T-helper 2 cell treated with Interferon-gamma antibody and Interleukin-4, amounts not matched to agents 5 μg/mL and 100 μg/mL, for 36 hours (primary cell): Measurements from ENCODE around the gene MRPL1.
A peak's percentile ranks its signal among the peaks of the same experiment; 100 is the strongest.

Source experiments
- DNase-seq: peaks from one replicate; pipeline ENCODE4 v3.0.0; 2021; ENCODE audit warnings: low spot score
- H3K27ac Mint-ChIP-seq: one replicate; pipeline ENCODE4 v1.8.0; 2021; ENCODE audit warnings: mild to moderate bottlenecking, mixed read lengths
- H3K27me3 Mint-ChIP-seq: one replicate; pipeline ENCODE4 v1.8.0; 2021; ENCODE audit warnings: low read depth, mixed read lengths
- H3K36me3 Mint-ChIP-seq: one replicate; pipeline ENCODE4 v1.8.0; 2021; ENCODE audit warnings: low read depth, mixed read lengths
- H3K4me1 Mint-ChIP-seq: one replicate; pipeline ENCODE4 v1.8.0; 2021; ENCODE audit warnings: low read depth, mixed read lengths
- H3K4me3 Mint-ChIP-seq: one replicate; pipeline ENCODE4 v1.8.0; 2022; ENCODE audit warnings: mild to moderate bottlenecking, moderate library complexity, mixed read lengths
- H3K9me3 Mint-ChIP-seq: one replicate; pipeline ENCODE4 v1.8.0; 2021; ENCODE audit warnings: mixed read lengths

The MRPL1 gene

GRCh38 chr4:77862478-77863216 lies at the start of gene MRPL1:
TSS of gene MRPL1 (plus strand) at chr4:77862830. CDS start at chr4:77862849, 19 bp downstream.
- Mint-ChIP-seq H3K4me1 (peaks cover 26% of the 10 kb centered on the region), H3K36me3 (peaks cover 14% of the 10 kb centered on the region), H3K27ac (peak within 1 kb of the TSS; percentile 97), H3K4me3 (peak within 1 kb of the TSS; percentile 96), H3K27me3 (peaks cover 3% of the 10 kb centered on the region), H3K9me3 (no peaks in the 10 kb centered on the region)
- peak; percentile 87 for DNase-seq

DNA sequence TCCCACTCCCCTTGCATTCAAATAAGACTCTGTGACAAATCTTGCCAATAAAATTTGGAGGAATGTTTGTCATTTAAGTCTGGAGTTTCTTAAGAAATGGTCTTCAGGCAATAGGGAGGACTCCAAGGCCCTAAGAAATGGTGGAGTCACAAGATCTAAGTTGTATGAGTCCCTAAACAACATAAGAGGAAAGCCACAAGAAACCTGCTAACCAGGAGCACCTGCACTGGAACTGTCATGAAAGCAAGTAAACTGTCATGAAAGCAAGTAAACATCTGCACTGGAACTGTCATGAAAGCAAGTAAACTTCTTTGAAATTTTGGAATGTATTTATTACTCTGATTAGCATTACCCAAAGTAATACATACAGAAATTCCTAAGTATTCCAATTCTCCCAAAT lies 47.0 kb upstream of the MRPL1 start:
- Mint-ChIP-seq H3K4me1 (peaks cover 44% of the 10 kb centered on the region), H3K4me3 (peak overlapping the region; percentile 42), H3K36me3 (peaks cover 38% of the 10 kb centered on the region), H3K27me3 (no peaks in the 10 kb centered on the region), H3K27ac (no peak overlapping the region), H3K9me3 (no peaks in the 10 kb centered on the region)
- no peak for DNase-seq

DNA sequence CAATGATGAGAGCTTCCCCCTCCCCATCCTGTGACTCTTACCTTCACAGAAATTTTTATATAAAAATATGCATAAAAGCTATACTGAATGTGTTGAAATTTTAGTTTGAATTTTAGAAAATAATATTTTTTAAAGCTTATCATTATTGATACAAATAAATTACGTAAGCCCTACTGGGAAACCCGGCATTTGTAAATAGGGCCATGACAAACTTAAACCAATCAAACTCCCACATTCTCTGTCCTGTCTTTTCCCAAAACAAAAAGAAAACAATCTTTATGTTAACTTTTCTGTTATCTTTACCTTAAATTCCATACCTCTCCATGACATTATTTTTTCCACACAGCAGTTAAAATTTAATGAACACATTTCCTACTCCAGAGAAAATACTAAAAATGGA lies 46.1 kb upstream of the MRPL1 start:
- H3K27me3 Mint-ChIP-seq, result no peaks in the 10 kb centered on the region
- H3K27ac Mint-ChIP-seq, result no peak overlapping the region
- peaks cover 45% of the 10 kb centered on the region for H3K4me1 Mint-ChIP-seq
- H3K36me3 Mint-ChIP-seq, result peaks cover 33% of the 10 kb centered on the region
- DNase-seq, result no peak
- H3K9me3 Mint-ChIP-seq, result no peaks in the 10 kb centered on the region
- H3K4me3 Mint-ChIP-seq, result peak overlapping the region; percentile 43

DNA sequence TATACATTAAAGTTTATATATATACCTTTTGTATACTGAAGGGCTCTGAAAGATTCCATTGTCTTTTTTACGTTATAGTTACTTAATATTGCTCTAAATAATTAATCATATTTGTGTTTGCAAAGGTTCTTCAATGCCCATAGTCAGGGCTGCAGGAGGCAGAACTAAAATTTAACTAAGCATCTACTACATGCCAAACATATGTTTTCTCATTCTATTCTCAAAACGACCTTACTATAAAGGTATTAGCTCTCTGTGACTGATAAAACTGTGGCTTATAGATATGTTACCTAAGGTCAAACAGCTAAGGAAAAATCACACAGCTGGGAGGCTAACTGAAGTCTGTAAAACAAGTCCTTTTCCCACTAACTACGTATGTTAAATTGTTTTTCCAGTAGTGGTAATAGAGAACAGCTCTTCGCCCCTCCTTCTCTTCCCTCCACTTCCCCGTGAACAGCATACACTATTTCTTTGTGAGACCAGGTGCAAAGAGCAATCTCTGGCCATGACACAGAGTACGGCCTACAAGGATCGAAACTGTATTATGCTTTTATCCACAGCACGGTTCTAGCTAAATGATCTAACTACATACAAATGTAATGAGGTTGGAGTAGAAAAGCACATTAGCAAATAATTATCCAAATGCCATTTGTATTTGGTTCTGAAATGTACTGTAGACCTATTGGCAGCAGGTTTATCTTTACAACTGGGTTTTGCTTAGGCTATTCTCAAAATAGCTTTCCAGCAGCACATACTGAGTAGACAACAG lies 45.1 kb upstream of the MRPL1 start:
- peak overlapping the region; percentile 99 for H3K4me3 Mint-ChIP-seq
- DNase-seq, result no peak
- H3K36me3 Mint-ChIP-seq, result peaks cover 31% of the 10 kb centered on the region
- no peaks in the 10 kb centered on the region for H3K27me3 Mint-ChIP-seq
- no peaks in the 10 kb centered on the region for H3K9me3 Mint-ChIP-seq
- peak overlapping the region; percentile 96 for H3K27ac Mint-ChIP-seq
- H3K4me1 Mint-ChIP-seq, result peaks cover 53% of the 10 kb centered on the region

DNA sequence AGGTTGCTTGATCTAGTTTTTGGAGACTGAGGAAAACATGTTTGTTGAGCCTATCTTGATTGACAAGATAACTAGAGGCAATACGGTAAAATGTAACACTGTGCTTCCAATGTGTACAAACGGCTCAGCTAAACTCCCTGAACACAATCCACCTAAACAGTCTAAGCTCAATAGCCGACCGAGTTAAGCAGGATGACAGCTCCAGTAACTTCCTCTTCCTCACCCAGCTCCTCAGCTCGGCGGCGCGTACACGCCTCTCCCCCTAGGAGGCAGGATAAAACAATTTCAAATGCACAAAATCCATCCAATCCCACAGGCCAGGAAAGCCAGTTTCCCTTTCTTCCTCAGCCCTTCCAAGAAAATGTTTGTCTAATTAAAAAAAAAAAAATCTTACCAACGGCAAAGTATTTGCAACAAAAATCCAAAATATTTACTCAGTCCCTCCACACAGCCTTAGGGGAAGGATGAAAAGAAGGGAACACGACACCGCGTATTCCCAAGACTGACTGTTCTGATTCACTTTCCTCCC lies 44.5 kb upstream of the MRPL1 start:
- Mint-ChIP-seq H3K9me3 (no peaks in the 10 kb centered on the region), H3K4me3 (peak overlapping the region; percentile 99), H3K36me3 (peaks cover 31% of the 10 kb centered on the region), H3K4me1 (peaks cover 55% of the 10 kb centered on the region), H3K27ac (peak overlapping the region; percentile 96), H3K27me3 (no peaks in the 10 kb centered on the region)
- DNase-seq, result no peak

GRCh38 chr4:77818602-77819403 lies 43.8 kb upstream of the MRPL1 start, which contains the start of gene CNOT6L:
TSS of gene CNOT6L (minus strand) at chr4:77819368. CDS start at chr4:77819308, 60 bp downstream.
- H3K9me3 Mint-ChIP-seq, result no peaks in the 10 kb centered on the region
- no peaks in the 10 kb centered on the region for H3K27me3 Mint-ChIP-seq
- peaks cover 49% of the 10 kb centered on the region for H3K4me1 Mint-ChIP-seq
- peak; percentile 68 for DNase-seq
- peak within 1 kb of the TSS; percentile 99 for H3K4me3 Mint-ChIP-seq
- H3K27ac Mint-ChIP-seq, result peak within 1 kb of the TSS; percentile 100
- peaks cover 25% of the 10 kb centered on the region for H3K36me3 Mint-ChIP-seq

GRCh38 chr4:77819404-77819842 lies 43.2 kb upstream of the MRPL1 start:
- Mint-ChIP-seq H3K9me3 (no peaks in the 10 kb centered on the region), H3K36me3 (peaks cover 23% of the 10 kb centered on the region), H3K4me1 (peaks cover 45% of the 10 kb centered on the region), H3K4me3 (peak overlapping the region; percentile 99), H3K27me3 (no peaks in the 10 kb centered on the region), H3K27ac (peak overlapping the region; percentile 100)
- DNase-seq, result peak; percentile 72

GRCh38 chr4:77819843-77820648 lies 42.6 kb upstream of the MRPL1 start:
- peak; percentile 94 for DNase-seq
- peaks cover 23% of the 10 kb centered on the region for H3K36me3 Mint-ChIP-seq
- no peaks in the 10 kb centered on the region for H3K27me3 Mint-ChIP-seq
- peak overlapping the region; percentile 97 for H3K4me3 Mint-ChIP-seq
- H3K4me1 Mint-ChIP-seq, result peaks cover 40% of the 10 kb centered on the region
- H3K9me3 Mint-ChIP-seq, result no peaks in the 10 kb centered on the region
- peak overlapping the region; percentile 100 for H3K27ac Mint-ChIP-seq

GRCh38 chr4:77820649-77821561 lies 41.7 kb upstream of the MRPL1 start:
- H3K27ac Mint-ChIP-seq, result peak overlapping the region; percentile 100
- peaks cover 33% of the 10 kb centered on the region for H3K4me1 Mint-ChIP-seq
- H3K36me3 Mint-ChIP-seq, result peaks cover 18% of the 10 kb centered on the region
- H3K27me3 Mint-ChIP-seq, result no peaks in the 10 kb centered on the region
- H3K4me3 Mint-ChIP-seq, result peak overlapping the region; percentile 97
- DNase-seq, result peak; percentile 12
- no peaks in the 10 kb centered on the region for H3K9me3 Mint-ChIP-seq

- peaks cover 16% of the 10 kb centered on the region for H3K36me3 Mint-ChIP-seq
- peak; percentile 37 for DNase-seq
- peak overlapping the region; percentile 100 for H3K27ac Mint-ChIP-seq
- H3K4me3 Mint-ChIP-seq, result peak overlapping the region; percentile 97
- no peaks in the 10 kb centered on the region for H3K27me3 Mint-ChIP-seq
- H3K4me1 Mint-ChIP-seq, result peaks cover 31% of the 10 kb centered on the region
- no peaks in the 10 kb centered on the region for H3K9me3 Mint-ChIP-seq
Measured at GRCh38 chr4:77821775-77822174, 40.9 kb upstream of the MRPL1 start.

DNA sequence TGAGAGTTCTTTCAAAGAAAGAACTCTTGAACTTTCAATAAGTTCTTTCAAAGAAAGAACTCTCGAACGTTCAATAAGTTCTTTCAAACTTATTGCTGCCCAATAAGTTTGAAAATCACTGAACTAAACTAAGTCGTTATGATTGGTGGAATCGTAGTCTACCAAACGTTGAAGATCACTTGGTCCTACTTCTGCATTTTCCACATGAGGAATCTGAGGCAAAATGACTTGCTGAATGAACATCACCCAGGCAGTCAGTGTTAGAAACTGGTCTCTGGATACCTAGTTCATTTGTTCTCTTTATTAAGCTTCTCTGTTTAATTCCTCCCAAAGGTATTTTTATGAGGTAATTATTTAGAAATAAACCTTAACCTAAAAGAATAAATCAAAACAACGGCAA lies 36.4 kb upstream of the MRPL1 start:
- DNase-seq, result no peak
- Mint-ChIP-seq H3K4me3 (no peak overlapping the region), H3K27me3 (no peaks in the 10 kb centered on the region), H3K27ac (no peak overlapping the region), H3K9me3 (no peaks in the 10 kb centered on the region), H3K36me3 (peaks cover 2% of the 10 kb centered on the region), H3K4me1 (peaks cover 31% of the 10 kb centered on the region)

GRCh38 chr4:77827343-77827742 lies 35.3 kb upstream of the MRPL1 start:
- H3K27me3 Mint-ChIP-seq, result no peaks in the 10 kb centered on the region
- peak overlapping the region; percentile 43 for H3K27ac Mint-ChIP-seq
- DNase-seq, result no peak
- peaks cover 21% of the 10 kb centered on the region for H3K4me1 Mint-ChIP-seq
- H3K36me3 Mint-ChIP-seq, result no peaks in the 10 kb centered on the region
- no peak overlapping the region for H3K4me3 Mint-ChIP-seq
- no peaks in the 10 kb centered on the region for H3K9me3 Mint-ChIP-seq
